Amygdala (tissue), 56 donors: ENCODE data around the gene NOTCH1.
A peak's percentile ranks its signal among the peaks of the same experiment; 100 is the strongest.

Experiments
- DNase-seq, 56 donors: peaks; one replicate each; lab custom pipeline; 2025; lab: John Stamatoyannopoulos, UW

The NOTCH1 gene

DNA sequence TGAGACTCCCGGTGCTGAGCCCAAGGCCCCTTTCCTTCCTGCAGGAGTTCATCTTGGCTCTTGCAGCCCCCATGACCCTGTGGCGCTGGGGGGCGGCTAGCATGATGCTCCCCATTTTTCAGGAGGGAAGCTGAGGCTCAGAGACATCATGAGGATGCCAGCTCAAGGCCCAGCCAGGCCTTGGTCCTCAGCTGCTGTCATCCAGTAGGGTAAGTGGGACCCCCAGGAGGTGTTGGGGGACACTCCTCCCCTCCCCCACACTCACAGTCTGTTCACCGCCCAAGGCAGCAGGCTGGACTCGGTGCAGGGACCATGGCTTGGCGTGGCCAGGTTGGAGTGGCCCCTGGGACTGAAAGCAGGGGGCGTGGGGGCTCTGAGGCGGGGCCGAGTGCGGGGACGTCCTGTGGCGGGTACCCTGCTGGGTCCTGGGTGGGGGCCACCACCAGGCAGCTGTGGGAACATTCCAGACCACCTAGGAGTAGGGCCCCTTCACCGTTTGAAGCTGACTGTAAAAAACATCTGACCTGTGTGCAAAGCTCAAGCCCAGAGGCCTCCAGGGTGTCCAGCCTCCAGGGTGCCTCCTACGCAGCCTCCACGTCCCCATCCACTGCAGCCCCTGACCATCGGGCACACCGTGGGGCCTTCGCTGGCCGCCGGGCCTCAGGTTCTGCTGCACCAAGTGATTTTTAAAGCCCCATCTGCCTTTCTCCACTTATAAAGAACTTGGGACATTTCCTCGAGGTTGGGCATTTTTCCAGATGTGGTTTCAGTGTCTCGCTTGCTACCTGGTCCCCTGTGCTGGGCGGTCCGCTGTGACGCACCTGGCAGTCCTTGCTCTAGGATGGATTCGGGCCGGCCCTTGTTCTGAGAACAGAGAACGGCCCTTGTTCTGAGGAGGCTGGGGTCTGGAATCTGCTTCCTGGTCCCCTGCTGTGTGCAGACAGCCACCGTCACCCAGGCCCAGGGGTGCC, 3.4 kb upstream of the NOTCH1 start:
- no peak for DNase-seq

DNA sequence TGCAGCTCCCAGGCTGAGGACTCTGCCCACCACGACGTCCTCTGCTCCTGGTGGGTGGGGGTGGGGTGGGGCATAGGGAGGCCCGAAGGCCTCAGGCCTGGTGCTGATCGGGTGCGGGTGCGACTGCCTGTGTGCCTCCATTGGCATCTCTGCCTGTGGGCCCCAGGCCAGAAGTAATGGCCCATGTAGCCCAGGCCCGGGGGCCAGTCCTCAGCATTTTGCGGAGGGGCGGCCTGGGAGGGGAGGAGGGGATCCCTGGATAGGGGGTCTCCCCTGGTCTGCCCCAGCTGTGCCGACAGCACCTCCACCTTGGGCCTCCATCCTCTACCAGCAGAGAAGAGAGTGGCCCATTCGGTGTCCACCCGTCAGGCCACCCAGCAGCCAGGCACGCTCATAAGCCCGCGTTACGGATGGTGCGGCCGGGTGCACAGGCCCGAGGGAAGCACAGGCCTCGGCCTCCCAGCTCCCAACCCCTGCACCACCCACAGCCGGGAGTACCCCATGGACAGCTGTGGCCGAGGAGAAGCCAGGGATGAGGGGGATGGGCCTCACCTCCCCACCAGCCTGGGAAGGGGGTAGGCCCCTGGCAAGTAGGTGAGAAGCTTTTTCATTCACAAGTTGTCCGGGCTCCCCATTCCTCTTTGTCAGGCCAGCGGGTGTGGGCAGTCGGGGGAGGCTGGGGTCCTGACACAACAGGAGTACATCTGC, 1.8 kb upstream of the NOTCH1 start:
- DNase-seq, result no peak

DNA sequence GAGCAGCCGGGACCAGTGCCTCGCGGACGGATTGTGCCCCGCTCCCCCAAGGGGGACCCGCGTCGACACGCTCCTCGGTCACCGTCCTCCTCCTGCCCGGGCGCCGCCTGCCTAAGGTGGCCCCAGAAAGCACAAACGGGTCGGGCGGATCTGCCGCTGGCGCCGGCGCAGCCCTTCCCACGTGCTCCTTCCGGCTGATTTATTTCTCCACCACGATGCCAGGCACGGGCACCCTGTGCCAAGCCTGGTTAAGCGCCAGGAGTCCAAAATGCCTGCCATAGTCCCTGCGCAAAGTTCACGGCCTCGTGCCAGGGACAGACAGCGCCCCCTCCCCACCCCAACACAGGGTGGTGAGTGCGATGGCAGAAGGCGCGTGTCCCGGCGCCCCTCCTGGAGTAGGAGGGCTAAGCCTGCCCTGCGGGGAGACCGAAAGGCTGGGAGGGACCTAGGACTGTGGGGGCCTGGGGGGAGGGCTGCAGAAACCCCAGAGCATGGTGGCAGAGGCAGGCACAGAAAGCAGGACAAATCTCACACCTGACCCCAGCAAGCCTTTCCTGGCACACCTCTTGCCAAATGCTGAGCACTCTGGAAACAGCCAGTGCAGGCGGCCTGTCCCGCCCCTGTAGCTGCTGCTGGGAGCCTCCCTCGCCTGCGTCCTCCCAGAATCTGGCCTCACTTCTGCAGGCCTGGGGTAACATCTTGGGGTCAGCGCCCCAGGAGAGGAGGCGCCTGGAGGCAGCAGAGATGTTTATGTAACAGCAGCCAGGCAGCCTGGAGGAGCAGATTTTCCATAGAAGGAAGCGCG, 1.1 kb upstream of the NOTCH1 start:
- DNase-seq, result peak in 33 of 56 donors; percentile 35 to 75 (median 56)

DNA sequence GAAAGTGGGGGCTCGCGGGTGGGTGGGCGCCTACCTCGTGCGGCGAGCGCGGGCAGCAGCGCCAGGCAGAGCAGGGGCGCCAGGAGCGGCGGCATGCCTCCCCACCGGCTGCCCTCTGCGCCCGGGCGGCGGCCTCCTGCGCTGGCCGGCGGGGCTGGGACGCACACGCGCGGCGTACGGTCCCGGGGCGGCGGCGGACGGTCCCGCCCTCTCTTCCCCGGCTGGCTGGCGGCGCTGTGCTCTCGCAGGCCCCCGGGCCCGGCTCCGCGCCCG, 220 bp downstream of the NOTCH1 start:
- no peak for DNase-seq

DNA sequence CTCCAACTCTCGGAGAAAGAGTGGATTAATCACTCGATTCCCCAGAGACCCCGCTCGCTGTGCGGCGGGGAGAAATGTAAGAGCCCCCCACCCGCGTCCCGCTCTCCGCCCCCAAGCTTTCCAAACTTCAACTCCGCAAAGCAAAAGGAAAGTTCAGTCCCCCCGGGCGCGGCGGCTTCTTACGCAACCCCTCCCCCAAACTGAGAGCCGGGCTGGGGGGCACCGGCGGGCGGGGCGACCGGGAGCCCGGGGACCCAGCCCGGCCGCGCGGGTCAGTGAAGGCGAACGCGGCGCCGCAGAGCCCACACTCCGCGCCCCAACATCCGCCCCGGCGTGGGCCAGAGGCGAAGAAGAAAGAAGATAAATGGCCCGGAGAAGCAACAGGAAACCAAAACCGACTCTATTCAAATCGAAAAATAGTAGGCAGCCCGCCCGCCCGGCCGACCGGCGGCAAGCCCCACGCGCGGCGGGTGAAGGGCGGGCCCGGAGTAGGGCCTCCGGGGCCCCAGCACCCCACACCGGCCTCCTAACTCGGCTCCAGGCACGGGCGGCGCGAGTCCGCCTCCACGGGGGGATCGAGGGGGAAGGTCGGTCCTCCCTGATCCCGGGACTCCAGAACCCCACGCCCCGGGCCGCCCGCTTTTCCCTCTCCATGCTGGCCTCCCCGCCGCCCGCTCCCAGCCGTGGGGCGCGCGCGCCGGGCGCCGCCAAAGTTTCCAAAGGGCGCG, 720 bp downstream of the NOTCH1 start:
- DNase-seq, result peak in 3 of 56 donors; percentile 44 to 58 (median 46)

DNA sequence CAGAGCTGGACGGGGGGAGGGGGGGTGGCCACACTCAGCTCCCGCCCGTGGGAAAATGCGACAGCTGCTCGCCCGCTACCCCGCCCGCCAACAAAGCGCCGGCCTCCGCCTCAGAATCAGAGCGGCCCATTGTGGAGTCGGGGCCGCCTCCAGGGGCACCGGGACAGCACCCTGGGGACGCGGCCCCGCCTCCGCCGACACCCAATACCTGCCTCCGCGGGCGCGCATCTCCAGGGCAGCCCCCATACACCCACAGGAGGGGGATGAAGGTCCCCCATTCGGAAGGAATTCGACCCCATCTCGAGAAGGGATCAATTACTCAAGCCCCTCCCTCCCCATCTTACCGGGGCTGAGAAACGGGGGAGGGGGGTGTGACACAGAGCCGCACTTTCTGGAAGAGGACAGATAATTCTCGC, 1.3 kb downstream of the NOTCH1 start:
- peak in 55 of 56 donors; percentile 30 to 93 (median 82) for DNase-seq

DNA sequence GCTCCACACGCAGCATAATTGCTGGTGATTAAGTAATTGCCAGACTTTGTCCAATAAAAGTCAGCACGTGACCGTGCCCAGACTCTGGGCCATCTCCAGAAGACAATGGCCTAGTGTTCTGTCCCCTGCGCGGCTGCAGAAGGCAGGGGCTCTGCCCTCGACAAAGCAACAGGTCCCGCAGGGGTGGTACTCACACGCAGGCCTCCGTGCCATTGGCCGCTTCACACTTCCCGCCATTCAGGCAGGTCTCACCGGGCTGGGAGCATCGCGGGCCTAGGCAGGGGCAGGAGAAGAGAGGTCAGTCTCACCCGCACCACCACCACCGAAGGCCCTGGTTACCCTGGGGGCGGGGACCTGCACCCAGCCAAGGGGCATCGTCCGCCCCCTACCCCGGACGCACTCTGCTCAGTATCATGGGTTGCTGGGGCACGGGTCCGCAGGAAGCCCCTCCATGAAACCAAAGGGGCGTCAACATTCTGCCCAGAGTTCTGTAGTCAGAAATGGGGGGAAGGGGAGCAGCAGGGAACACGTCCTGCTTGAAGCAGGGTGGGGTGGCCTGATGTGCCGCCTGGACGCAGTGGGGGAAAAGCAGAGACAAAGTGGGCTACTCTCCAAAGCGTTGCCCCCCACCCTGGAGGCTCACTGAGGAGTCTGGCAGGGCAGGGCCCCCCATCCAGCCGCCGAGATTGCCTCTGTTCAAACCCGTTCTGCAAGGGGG, 1.9 kb downstream of the NOTCH1 start:
- peak in 54 of 56 donors; percentile 34 to 95 (median 80) for DNase-seq

DNA sequence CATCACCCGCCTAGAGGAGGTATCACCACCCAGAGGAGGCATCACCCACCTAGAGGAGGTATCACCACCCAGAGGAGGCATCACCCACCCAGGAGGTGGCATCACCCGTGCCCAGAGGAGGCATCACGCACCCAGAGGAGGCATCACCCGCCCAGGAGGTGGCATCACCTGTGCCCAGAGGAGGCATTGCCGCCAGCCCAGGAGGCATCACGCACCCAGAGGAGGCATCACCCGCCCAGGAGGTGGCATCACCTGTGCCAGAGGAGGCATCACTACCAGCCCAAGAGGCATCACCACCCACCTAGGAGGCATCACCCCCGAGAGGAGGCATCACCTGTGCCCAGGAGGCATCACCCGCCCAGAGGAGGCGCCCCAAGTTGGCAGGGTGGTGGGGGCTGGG, 2.6 kb downstream of the NOTCH1 start:
- DNase-seq, result no peak

DNA sequence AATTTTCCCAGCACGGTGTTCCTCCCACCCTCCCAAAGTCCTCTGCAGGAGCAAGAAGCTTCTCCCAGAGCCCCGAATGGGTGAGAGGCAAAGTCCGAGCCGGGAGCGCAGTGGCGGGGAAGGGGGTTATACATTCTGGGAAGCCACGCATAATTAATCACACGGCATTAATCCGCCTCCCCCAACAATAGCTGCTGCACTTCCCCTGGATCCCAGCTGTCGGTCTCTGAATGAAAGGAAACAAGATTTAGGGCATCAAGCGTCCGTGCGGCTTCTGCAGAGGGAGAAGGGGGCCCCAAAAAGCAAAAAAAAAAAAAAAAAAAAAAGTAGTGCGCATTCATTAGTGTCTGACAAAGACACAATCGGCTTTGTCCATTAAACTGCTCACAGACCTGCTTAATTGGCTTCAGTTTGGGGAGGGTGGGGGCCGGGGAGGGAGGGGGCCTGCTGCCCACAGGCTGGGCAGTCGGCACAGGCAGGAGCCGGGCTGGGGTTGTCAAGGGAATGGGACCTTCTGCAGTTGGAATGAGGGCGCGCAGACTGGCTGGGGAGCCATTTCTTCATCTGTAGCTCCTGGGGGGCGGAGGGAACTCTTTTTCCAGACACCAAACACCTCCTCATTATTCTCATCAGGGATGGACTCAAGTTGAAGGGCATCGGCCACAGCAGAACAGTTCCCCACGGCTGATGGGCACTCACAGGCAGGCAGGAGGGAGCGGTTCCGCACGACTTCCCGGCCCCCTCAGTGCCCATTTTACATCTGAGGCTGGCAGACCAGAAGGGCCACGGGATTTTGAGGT, 3.4 kb downstream of the NOTCH1 start:
- peak in 44 of 56 donors; percentile 16 to 83 (median 60) for DNase-seq

DNA sequence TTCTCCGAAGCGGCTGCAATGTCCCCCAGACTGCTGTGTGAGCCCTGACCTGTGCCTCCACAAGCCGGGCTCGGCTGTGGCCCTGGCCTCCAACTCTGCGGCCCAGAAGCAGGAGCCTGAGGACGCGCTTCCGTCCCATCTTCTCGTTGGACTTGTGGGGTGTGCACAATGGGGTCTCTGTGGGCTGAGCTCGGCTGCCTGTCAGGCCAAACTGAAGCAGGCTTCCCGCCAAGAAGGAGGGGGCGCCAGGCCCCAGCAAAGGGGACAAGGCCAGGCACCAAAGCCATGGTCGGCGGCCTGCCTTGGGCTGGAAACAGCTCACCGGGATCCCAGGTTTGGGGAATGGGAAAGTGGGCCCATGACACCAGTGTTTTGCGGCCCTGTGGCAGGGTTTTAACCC, 4.1 kb downstream of the NOTCH1 start:
- DNase-seq, result peak in 27 of 56 donors; percentile 20 to 70 (median 46)

DNA sequence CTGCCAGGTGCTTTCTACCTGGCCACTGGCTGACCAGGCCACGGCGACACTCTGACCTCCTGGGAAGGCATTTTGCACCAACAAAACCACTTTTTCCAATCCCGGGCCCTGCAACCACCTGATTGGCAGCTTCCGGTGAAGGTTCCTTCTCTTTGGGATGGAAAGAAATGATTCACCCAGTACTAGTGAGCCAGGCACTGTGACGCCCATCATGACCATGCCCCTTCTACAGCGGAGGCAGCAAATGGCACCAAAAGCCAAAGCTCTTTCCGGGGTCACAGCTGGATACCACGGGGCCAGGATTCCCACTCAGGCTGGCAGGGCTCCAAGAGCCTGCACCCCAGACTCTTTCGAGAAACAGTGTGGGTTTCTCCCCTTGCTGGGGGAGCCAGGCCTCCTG, 4.7 kb downstream of the NOTCH1 start:
- DNase-seq, result no peak

DNA sequence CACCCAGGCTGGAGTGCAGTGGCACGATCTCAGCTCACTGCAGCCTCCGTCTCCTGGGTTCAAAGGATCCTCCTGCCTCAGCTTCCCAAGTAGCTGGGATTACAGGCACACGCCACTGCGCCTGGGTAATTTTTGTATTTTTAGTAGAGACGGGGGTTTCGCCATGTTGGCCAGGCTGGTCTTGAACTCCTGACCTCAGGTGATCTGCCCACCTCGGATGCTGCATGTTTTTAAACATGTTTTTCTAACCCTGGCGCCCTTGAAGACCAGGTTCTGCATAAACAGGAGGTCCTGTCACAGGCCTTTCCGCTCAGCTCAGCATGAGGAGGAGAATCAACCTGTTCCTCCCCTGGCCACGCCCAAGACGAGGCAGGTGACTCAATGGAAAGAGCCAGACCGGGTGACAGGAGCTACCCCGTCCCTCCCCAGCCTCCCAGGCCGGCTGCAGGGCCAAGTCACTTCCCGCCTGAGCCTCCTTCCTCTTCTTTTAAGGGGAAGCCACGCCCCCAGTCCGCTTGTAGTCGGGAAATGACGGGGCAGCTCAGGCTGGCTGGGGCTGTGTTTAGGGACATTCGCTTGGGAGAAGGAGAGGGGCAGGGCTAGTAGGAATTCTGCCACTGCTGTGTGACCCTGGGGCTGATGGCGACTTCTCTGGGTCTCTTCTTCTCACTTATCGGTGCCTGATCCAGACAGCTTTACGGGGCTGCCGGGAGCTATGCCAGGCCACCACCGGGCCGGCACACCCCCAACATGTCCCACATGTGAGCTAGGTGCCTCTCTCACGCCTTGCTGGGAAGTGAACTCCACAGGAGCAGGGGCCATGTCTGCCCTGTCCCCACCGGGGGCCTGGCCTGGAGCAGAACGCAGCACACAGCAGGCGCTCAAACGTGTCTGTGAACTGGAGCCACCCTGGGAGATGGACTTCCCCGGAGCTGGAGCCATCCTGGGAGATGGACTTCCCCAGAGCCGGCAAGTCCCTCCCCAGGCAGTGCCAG, 6.1 kb downstream of the NOTCH1 start:
- peak in 34 of 56 donors; percentile 21 to 74 (median 42) for DNase-seq

DNA sequence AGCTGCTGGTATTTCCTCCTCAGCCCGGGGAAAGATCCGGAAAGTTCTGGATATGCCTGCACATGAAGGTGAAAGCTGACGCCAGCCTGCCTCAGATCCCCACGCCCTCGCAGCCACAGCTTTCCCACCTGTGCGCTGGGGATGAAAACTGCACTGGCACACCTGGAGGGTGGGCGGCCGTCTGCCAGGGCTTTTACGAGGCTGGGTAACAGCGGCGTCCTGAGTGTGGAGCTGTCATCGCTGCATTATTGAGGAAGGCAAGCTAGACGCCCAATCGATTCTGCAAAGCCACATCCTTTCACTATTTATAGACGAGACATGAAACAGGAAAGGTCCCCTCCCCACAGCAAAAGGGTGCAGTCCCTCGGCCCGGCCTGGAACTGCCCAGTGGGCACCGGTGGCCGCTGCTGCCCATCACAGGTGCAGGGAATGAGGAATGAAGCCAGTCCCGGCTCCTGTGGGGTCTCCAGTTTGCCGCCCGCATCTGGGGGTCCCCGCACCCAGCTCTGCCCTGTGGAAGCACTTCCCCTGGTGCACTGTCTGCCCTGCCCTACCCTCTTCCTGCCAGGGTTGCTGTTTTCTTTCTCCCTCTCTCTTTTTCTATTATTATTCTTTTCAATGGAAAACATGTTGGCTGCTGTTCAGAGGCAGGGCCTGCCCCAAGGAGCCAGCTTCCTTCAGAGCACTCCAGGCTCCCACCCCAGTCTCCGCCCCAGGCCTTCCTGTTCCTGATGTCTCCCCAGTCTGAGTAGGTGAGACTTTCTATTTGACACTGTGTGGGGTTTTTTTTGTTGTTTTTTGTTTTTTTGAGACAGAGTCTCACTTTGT, 7.0 kb downstream of the NOTCH1 start:
- peak in 7 of 56 donors; percentile 10 to 49 (median 32) for DNase-seq

DNA sequence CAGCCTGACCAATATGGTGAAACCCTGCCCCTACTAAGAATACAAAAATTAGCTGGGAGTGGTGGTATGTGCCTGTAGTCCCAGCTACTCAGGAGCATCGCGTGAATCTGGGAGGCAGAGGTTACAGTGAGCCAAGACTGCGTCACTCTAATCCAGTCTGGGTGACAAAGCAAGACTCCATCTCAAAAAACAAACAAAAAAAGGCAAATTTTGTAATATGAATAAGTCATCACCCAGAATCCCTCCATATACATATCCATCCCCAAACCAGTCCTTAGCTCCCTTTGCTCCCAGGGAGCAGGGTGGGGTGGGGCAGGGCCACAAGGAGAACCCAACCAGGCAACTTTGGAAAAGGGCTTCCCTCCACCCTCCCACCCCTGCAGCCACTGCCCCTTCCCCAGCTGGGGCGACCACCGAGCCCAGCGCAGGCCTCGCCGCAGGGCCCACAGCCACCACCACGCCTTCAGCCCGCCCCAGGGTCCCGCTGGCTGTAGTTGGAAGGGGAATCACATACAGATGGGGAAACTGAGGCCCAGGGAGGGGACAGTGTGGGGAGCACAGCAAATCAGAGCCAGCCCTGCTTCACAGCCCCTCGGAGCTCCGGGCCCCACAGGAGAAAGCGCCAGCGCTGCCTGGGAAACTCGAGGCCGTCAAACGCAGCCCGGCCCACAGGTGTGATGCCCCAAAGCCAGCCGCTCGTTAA, 7.8 kb downstream of the NOTCH1 start:
- no peak for DNase-seq

DNA sequence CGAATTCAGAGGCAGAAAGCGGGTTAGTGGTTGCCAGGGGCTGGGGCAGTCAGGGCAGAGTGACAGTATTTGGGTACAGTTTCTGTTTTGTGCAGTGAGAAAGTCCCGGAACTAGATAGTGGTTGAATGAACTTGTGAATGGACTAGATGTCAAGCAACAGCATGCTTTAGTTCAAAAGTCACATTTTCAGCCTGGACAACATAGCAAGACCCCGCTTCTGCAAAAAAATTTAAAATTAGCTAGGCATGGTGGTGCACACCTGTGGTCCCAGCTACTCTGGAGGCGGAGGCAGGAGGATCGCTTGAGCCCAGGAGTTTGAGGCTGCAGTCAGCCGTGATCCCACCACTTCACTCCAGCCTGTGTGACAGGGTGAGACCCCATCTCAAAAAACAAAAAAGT, 8.4 kb downstream of the NOTCH1 start:
- DNase-seq, result no peak

DNA sequence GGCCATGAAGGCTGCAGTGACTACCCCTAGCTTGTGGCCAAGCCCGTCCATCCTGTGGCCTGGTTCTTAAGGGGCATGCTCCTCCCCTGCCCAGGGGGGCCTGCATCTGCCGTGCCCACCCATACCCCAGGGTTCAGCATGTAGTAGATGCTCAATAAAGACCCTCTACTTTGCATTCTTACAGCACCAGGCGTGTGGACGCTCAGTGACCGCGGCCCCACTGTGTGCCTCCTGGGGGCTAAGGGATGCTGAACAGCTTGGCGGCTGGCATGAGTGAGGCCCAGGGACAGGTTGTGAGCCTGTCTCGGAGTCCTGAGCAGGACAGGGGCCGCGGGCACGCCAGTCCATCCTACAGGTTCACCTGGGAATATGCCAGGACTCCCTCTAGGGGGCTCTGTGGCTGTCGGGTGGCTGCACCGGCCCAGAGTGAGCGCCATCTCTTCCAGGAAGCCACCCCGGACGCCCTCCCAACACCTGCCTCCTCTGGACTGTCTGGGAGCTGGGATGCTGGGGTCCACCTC, 9.1 kb downstream of the NOTCH1 start:
- no peak for DNase-seq
